NCI-H1105 treated with DMSO at 0.1 percent for 48 hours (cell line): ENCODE results near the gene UCP2.

Experiments used
- DNase-seq: peaks from one replicate; lab custom pipeline; 2025; lab: John Stamatoyannopoulos, UW

The UCP2 gene

GRCh38 chr11:73971175-73971719 is 11.4 kb downstream of the UCP2 start:
- DNase-seq, result no peak

DNA sequence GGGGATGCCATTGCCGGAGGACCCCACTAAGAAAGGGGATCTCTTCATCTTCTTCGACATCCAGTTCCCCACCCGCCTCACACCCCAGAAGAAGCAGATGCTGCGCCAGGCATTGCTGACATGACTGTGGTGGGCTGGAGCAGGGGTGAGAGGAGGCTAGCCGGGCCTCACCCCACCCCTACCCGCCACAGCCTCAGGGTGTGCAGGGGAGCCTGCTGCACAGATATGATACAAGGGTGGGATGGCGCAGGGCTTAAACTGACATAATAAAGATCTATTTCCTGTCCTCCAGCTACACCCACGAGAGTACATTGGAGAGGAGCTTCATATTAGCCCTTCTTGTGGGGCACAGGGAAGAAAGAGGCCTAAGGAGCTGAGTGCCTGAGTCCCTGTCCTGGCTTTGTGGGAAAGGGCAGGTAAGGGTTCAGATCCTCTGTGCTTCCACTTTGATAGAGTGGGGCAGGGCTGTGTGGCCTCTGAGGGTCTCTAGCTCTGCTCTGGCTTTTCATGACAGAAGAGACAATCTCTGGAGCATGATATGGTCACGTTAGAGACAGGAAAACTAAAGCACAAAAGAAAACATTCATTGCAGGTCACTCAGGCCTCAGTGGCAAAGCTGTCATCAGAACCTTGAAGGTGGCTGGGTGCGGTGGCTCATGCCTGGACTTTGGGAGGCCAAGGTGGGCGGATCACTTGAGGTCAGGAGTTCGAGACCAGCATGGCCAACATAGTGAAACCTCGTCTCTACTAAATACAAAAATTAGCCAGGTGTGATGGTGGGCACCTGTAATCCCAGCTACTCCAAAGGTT is 12.4 kb downstream of the UCP2 start:
- no peak for DNase-seq

DNA sequence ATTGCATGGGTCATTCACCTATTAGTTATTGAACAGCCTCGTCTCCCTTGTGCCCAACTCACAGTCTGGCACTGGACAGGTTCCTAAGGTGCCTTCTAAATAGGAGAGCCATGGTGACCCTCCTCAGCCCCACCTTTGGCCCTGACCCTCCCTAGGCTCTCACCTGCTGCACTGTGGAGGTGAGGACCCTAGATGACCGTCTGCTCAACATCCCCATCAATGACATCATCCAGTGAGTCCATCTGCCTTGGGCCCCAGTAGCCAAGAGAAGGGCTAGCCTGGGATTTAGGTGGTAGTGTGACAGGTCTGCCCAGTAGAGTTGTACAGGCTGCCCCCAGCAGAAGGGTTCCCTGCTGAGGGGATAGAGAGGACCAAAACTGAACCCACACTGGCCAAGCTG is 13.6 kb downstream of the UCP2 start:
- DNase-seq, result no peak

- DNase-seq, result no peak
These were observed 14.2 kb downstream of the UCP2 start for GRCh38 chr11:73968356-73968966.

- DNase-seq, result no peak
These were observed 16.9 kb downstream of the UCP2 start for GRCh38 chr11:73965764-73966121.

DNA sequence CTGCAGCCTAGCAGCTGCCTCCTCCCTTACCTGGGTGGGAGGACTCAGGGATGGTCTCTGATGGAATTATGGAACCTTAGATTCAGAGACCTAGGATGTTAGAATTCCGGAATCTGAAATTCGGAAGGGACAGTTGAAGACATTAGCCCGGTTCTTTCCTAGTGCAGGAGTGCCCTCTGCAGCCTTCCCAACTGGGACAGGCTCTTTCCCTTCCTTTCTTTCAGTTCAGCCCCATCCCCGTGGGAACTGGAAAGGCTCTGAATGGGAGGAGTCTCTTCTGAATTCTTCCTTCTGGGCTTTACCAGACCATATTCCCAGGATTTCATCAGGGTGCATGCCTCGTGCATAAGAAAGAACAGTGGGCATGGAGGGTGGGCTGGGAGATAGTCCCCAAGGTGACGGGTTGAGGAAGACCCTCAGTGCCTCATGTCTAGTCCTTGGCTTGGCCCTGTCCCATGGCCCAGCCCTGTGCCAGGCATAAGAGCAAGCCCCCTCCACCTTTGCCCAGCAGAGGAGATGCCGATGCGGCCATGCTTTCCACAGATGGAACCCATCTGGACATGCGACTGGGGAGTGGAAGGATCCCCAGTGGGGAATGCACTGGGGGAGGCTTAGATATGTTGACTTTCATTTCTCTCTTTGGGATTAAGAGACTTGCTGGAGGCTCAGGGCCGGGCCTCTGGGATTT is 17.4 kb downstream of the UCP2 start:
- no peak for DNase-seq

- DNase-seq, result no peak
These were observed 18.8 kb downstream of the UCP2 start for GRCh38 chr11:73963861-73964260.

DNA sequence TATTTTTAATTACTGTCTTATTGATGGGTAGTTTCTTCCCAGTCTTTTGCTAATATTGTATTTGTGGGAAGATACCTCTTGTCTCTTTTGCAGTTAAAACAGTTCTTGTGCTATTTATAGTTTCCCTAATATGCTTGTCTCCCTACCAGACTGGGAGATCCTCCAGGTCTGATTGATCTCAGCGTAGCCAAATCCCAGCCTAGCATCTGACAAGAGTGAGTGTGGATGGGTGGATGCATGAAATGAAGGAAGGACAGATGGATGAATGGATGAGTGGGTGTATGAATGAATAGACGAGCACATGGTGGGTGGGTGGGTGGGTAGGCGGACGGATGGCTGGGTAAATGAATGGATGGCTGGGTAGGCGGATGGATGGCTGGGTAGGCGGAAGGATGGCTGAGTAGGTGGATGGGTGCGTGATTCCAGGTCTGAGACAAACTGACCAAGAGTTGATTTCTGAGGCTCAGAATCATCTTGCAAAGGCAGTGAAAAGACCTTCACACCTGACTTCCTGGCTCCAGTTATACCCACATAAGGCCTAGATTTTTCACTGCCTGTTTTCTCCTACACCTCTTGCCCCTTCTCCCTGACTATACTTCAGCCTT is 20.4 kb downstream of the UCP2 start:
- DNase-seq, result no peak

GRCh38 chr11:73961321-73961720 is 21.3 kb downstream of the UCP2 start:
- DNase-seq, result no peak

DNA sequence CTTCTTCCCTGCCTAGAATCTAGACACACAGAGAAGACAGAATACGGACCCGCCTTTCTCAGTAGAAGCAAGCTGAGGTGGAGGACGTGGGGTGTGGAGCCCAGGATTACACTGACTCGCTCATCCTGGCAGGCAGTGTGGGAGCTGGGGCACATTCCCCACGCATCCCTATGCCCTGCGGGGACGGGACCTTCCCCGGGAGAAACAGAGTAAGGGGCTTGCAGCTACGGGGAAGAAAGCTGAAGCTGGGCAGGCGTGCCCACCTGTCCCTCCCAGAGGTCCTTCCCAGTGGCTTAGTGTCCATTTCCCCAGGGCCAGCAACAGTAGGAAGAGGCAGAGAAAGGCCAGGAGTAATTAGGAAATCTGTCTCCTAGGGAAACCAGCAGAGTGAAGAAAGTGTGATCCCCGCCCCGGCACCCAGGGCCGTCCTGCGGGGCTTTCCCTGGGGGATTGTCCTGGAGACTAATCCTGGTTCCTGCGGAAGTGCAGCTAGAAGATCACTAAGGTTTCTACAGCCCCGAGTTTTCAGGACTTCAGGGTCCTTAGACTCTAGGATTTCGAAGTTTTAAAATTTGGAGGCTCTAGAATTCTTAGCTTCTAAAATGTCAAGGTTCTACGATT is 24.0 kb downstream of the UCP2 start:
- no peak for DNase-seq

- DNase-seq, result no peak
These were observed 24.8 kb downstream of the UCP2 start for GRCh38 chr11:73957654-73958361.

DNA sequence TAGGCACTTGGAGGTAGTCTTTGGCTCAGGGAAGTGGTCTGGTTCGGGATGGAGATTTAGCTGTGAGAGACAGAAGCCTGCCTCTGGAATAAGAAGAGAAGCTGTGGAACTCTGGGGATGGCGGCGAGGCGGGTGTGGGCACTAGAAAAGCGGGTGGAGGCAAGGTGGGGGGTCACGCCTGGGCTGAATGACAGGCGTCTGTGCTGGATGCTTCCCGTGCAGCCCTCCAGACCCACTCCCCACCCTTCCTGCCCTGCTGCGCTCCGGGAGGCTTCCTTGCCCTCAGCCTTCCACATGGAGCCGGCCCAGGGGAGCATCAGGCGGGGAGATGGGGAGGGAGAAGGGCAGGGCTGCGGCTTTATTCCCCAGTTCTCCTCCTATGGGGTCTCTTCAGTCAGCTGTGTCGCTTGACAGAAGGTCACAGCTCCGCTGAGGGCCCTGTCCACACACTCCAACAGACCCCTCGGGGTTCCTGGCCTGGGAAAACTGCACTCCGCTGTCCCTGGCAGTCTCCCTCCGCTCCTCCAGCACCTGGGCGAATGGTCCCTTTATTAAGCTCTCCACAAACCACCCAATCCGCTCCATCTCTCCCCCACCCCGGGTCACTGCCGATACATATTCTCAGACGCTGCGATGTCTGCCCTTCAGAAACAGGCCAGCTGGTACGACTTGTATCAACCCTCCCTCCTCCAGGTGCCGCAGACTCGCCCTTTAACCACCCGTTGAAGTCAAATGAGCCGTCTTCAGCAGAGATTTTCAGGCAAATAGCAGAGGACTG is 25.6 kb downstream of the UCP2 start:
- no peak for DNase-seq

DNA sequence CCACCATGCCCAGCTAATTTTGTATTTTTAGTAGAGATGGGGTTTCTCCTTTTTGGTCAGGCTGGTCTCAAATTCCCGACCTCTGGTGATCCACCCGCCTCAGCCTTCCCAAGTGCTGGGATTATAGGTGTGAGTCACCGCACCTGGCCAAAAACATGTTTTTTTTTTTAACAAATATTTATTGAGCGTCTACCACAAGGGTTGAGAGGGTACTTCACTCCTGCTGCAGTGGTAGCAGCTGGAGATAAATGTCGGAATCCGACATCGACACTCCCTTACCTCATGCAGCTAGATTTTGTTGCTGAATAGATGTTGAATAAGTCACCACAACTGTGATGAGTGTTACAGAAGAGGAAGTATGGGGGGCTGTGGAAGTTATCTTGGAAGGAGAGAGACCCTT is 30.8 kb downstream of the UCP2 start:
- peak; percentile 55 for DNase-seq

DNA sequence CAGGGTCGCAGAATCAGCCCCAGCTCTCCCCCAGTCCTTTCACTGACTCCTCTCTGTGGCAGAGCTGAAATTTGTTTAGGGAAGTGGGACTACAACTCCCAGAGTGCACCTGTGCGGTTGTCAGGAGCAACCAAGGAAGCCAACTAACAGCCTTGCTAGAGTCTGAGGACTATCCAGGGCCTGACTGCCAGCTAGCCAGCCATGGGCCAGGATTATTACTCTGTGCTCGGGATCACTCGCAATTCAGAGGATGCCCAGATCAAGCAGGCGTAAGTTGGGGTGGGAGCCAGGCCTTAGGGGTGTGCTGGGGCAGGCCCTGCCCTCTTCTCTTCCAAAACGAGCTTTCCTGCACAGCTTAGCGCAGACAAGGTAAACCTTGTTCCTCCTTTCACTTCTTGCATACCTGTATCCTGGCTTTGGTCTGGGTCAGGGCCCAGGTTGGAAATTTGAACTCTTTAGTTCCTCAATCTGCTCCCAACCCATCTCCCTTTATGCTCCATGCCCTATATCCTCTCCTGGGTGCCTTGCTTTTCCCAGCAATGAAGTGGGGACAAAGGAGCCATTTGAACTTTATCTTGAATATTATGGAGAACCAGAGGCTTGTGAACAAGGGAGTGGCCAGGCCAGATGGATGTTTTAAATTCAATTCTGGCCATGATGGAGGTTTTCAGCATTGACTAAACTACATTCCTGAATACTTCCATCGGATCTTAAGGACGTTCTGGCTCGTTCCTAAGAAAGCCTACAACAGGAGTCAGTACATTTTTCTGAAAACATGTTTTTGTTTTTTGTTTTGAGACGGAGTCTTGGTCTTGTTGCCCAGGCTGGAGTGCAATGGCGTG is 31.6 kb downstream of the UCP2 start, which contains the start of gene DNAJB13:
DNAJB13 (plus strand) TSS at position 158 of the 842 bp plus-strand sequence; CDS start at position 202, 44 bp downstream.
- peak; percentile 39 for DNase-seq

DNA sequence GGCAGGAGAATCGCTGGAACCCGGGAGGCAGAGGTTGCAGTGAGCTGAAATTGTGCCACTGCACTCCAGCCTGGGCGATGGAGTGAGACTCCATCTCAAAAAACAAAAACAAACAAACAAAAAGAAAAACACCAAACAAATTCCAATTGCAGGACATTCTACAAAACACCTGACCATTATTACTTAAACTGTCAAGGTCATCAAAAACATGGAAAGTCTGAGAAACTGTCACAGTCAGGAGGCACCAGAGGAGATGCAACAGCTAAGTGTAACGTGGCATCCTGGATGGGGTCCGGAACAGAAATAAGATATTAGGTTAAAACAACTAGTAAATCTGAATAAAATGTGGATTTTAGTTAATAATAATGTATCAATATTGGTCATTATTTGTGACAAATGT is 32.7 kb downstream of the UCP2 start:
- no peak for DNase-seq

DNA sequence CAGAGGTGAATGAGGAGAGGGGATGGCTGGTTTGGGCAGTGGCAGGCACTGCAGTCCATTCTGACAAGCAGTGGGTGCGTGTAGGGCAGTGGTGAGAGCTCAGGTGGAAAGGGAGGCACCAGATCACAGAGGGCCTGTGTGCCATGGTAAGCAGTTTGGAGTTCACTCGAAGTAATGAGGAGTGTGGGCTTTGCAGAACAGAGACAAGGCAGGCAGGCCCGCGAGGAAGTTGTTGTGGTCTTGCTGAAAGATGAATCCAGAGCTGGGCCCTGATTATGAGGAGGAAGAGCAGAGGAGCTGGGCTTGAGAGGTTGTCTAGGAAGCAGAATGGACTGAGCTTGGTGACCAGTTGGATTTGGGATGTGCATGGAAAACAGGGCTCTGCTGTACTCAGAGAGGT is 33.4 kb downstream of the UCP2 start:
- no peak for DNase-seq

DNA sequence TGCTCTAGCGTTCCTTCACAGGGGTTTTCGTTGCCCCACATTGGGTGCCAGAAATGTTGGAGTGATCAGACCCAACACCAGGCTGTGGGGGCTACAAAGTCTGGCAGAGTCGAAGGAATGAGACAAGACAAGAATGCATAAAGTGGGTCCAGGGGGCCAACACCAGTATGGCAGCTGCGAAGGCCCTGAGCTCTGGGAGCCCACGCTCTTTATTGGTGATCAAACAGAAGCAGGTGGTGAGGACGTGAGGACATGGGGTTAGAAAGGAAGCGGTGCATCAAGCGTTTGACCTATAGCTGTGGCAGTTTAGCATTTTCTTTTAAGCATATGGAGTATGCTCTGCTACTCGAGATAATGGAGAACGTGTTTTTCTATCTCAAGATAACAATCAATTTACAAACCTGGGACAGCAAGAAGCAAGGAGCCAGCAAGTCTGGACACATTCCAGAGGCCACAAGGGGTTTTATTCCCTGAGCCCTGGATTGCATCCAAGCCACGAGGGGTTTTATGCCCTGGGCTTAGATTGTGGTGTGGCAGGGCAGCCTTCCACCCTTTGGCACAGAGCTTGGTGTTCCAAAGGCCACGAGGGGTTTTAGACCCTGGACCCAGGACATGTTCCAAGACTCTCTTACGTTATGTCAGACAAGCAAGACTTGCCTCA is 35.7 kb downstream of the UCP2 start:
- DNase-seq, result no peak

DNA sequence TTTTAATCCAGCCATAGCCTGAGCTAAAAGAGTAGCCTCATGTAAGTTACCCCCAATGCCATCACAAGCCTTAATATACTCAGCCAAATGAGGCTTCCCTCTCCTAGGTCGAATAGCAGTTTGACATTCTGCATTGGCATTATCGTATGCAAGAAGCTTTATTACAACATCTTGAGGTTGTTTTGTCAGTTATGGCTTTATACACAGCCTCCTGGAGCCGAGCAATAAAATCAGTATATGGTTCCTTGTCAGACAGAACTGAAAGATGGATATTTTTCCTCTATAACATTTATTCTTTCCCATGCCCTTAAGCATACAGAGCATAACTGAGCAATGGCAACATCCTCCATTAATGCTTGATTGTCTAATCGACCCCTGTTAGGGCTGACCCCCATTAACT is 37.2 kb downstream of the UCP2 start:
- DNase-seq, result no peak

DNA sequence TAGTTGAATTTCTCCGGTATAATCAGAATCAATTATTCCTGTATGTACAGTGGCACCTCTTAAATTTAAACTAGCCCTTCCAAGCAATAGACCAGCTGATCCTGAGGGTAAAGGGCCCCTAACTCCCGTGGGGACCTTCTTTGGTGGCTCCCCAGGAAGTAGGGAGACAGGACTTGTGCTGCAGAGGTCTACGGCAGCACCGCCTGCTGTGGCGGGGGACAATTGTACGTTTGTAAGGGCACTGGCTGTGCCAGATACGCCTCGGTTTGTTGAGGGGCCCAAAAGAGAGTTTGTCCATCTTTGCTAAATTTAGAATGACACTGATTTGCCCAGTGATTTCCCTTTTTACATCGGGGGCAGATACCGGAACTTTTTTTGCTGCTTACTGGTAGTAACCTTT is 37.7 kb downstream of the UCP2 start:
- DNase-seq, result no peak
